Measurements from ENCODE around the gene DPF3. TPM values are rescaled to one million over a fixed set of nuclear protein-coding genes. Genes with fewer than 3 reads are reported as not detected.
A peak's percentile ranks its signal among the peaks of the same experiment; 100 is the strongest.

The DPF3 gene
- total RNA-seq, 1 experiment from 2014 or later = 1.9 TPM

DNA sequence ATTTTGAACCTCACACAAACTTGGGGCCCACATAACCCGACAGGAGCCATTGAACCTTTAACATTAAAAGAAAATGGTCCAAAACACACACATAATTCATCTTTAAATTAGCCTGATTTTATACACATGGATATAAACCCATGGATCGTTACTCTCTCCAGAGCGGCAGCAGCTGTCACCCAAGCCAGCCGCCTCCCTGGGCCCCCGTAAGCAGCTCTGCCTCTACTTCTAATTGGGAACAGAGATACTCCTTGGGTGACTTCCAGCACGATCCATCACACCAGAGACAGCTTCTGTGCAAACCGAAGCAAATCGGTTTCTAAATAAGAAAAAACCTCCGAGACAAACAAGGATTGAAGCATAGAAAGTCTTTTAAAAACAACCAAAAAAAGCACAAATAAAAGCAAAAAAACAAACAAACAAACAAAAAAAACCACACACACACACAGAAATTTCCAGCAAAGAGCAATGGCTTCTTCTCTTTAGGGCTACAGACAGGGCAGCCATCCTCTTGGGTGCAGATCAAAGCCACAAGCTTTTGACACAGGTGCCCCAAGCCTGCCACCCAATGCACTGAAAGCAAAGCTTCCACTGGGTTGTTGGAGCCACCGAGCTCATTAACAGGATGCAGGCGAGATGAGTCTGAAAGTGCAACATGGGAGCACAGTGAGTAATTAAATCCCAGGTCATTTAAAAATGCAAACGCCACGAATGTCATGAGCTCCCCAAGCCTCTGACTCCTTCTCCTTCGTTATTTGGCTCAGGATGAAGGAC, 156.9 kb downstream of the DPF3 start:
- no peaks in the 10 kb centered on the region for H3K4me1 Mint-ChIP-seq (ENCODE audit: insufficient read depth, unreplicated experiment)
- TF ChIP-seq, protein P1, sequence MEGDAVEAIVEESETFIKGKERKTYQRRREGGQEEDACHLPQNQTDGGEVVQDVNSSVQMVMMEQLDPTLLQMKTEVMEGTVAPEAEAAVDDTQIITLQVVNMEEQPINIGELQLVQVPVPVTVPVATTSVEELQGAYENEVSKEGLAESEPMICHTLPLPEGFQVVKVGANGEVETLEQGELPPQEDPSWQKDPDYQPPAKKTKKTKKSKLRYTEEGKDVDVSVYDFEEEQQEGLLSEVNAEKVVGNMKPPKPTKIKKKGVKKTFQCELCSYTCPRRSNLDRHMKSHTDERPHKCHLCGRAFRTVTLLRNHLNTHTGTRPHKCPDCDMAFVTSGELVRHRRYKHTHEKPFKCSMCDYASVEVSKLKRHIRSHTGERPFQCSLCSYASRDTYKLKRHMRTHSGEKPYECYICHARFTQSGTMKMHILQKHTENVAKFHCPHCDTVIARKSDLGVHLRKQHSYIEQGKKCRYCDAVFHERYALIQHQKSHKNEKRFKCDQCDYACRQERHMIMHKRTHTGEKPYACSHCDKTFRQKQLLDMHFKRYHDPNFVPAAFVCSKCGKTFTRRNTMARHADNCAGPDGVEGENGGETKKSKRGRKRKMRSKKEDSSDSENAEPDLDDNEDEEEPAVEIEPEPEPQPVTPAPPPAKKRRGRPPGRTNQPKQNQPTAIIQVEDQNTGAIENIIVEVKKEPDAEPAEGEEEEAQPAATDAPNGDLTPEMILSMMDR (IDR thresholded peaks at IDR 0.05; ENCODE audit: unreplicated experiment) = no peak
- intact Hi-C loops (cut with micrococcal nuclease) = no loop called here
- no TSS peak for BruUV-seq (replicated peaks)
- H3K36me3 Mint-ChIP-seq (ENCODE audit: insufficient read depth, unreplicated experiment) = no peaks in the 10 kb centered on the region
- no peak for DNase-seq (ENCODE audit: unreplicated experiment)
- H3K27ac Mint-ChIP-seq (ENCODE audit: low read depth, unreplicated experiment) = no peak overlapping the region
- POLR2A ChIA-PET = interaction anchor here (0.6 to 1.0 kb wide), 3 partner anchors 19 to 154 kb away, joined by 3 read pairs; no protein-coding TSS in a partner anchor
- H3K9me3 Mint-ChIP-seq (ENCODE audit: unreplicated experiment) = no peaks in the 10 kb centered on the region
- CTCF ChIA-PET = interaction anchor here (0.7 kb wide), 2 partner anchors 157 to 223 kb away, joined by 3 read pairs; partner anchors contain the start of gene DPF3
- no peak overlapping the region for H3K4me3 Mint-ChIP-seq (ENCODE audit: unreplicated experiment)
- peaks cover 11% of the 10 kb centered on the region for H3K27me3 Mint-ChIP-seq (ENCODE audit: insufficient read depth, unreplicated experiment)

DNA sequence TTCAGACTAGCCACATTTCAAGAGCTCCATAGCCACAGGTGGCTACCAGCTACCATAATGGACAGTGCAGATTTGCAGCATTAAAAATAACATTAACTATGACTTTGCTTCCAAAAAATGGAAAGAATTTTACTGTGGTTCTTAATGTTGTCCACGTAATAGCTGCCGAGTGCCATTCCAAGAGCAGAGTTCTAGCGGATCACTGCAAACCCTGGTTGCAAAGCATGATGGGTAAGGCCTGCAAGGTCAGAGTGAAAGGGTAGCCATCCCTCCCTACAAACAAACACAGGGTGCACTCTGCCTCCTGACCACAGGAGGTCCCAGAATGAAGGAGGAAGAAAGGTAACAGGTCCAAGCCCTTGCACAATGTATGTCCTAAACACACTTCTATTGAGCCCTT, 157.6 kb downstream of the DPF3 start:
- peaks cover 11% of the 10 kb centered on the region for H3K27me3 Mint-ChIP-seq (ENCODE audit: insufficient read depth, unreplicated experiment)
- intact Hi-C loops (cut with micrococcal nuclease) = no loop called here
- no TSS peak for BruUV-seq (replicated peaks)
- H3K9me3 Mint-ChIP-seq (ENCODE audit: unreplicated experiment) = no peaks in the 10 kb centered on the region
- POLR2A ChIA-PET = interaction anchor here (0.6 kb wide), 1 partner anchor 113 kb away, joined by 3 read pairs; no protein-coding TSS in a partner anchor
- H3K4me1 Mint-ChIP-seq (ENCODE audit: insufficient read depth, unreplicated experiment) = no peaks in the 10 kb centered on the region
- DNase-seq (ENCODE audit: unreplicated experiment) = peak; percentile 24
- H3K27ac Mint-ChIP-seq (ENCODE audit: low read depth, unreplicated experiment) = no peak overlapping the region
- no peaks in the 10 kb centered on the region for H3K36me3 Mint-ChIP-seq (ENCODE audit: insufficient read depth, unreplicated experiment)
- CTCF ChIA-PET = no interaction called here
- H3K4me3 Mint-ChIP-seq (ENCODE audit: unreplicated experiment) = no peak overlapping the region
- TF ChIP-seq, protein P1 (IDR thresholded peaks at IDR 0.05; ENCODE audit: unreplicated experiment) = no peak

DNA sequence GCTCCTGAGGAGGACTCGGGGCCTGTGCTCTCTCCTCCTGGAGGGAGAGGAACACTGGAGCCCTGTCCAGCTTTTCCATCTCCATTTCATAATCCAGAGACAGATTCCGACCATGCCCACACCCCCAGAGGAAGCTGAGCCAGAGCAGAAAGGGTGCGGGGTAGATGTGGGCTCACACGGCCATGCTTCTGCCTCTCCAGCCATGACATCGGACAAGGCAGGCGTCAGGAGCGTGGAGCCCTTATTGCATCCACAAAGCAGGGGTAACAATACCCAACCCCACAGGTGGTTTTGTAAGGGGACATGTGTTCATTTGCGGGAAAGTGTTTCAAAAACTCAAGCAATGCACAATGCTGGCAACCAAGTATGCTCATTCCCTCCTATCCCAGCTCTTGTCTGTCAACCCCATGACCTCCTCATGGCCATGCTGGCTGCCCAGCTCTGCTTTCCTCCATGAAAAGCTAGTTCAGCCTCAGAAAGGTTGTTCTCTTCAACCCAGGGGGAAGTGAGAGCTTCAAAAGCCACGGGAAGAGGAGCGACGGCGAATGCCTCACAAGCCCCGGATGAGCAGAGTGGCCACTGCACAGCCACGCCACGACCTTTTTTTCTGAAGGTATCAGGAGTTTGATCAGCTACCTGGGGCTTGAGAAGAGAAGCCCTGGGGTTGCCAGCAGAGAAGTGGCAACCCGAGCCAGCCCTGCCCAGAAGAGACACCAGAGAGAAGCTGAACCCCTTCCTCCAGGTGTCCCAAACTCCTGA, 161.7 kb downstream of the DPF3 start:
- TF ChIP-seq, protein P1 (IDR thresholded peaks at IDR 0.05; ENCODE audit: unreplicated experiment) = no peak
- no peak for DNase-seq (ENCODE audit: unreplicated experiment)
- Mint-ChIP-seq H3K4me3 (ENCODE audit: unreplicated experiment) (no peak overlapping the region), H3K27ac (ENCODE audit: low read depth, unreplicated experiment) (no peak overlapping the region), H3K4me1 (ENCODE audit: insufficient read depth, unreplicated experiment) (no peaks in the 10 kb centered on the region), H3K36me3 (ENCODE audit: insufficient read depth, unreplicated experiment) (no peaks in the 10 kb centered on the region), H3K9me3 (ENCODE audit: unreplicated experiment) (no peaks in the 10 kb centered on the region), H3K27me3 (ENCODE audit: insufficient read depth, unreplicated experiment) (peaks cover 11% of the 10 kb centered on the region)
- intact Hi-C loops (cut with micrococcal nuclease) = no loop called here
- no TSS peak for BruUV-seq (replicated peaks)
- CTCF ChIA-PET = interaction anchor here (0.6 kb wide), 1 partner anchor 12 kb away, joined by 5 read pairs; no protein-coding TSS in a partner anchor
- POLR2A ChIA-PET = no interaction called here

DNA sequence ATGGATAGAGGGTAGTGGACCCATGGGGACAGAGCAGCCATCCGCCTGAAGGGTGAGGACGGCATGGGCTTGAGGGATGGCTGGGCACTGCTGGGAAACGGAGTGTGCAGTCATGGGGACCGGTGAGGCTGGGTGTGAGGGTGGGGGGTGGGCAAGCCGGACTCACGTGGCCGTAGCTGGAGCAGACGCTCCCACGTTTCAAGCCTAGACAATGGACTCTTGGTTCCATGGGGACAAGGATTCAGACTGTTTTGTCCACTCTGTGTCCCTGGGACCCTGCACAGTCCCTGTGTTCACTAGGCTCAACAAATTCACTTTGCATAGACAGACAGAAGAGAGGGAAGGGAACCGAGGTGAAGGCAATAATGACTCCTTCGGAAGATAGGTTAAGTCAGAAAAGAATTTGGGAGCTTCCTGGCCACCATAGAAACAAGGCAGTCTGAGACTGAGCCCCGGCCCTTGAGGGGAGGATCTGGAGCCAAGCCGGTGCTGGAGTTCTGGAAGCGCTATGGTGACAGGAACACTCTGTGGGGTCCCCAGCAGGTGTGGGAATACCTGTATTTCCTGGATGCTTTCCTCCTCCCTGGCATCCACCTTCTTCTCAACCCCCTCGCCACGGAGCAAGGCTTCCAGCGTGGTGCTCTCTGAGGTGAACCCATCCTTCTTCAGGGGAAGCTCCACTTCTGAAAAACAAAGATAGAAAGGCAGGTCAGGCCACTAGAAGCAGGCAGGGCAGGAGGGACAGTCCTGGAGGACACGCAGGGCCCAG, 162.5 kb downstream of the DPF3 start:
- Mint-ChIP-seq H3K27me3 (ENCODE audit: insufficient read depth, unreplicated experiment) (peaks cover 11% of the 10 kb centered on the region), H3K4me3 (ENCODE audit: unreplicated experiment) (no peak overlapping the region), H3K4me1 (ENCODE audit: insufficient read depth, unreplicated experiment) (no peaks in the 10 kb centered on the region), H3K27ac (ENCODE audit: low read depth, unreplicated experiment) (no peak overlapping the region), H3K36me3 (ENCODE audit: insufficient read depth, unreplicated experiment) (no peaks in the 10 kb centered on the region), H3K9me3 (ENCODE audit: unreplicated experiment) (no peaks in the 10 kb centered on the region)
- CTCF ChIA-PET = no interaction called here
- TF ChIP-seq, protein P1 (IDR thresholded peaks at IDR 0.05; ENCODE audit: unreplicated experiment) = no peak
- POLR2A ChIA-PET = no interaction called here
- no peak for DNase-seq (ENCODE audit: unreplicated experiment)
- intact Hi-C loops (cut with micrococcal nuclease) = no loop called here
- no TSS peak for BruUV-seq (replicated peaks)
